Measurements from ENCODE around the gene ERH.

- TF ChIP-seq RAD21 (IDR thresholded peaks at IDR 0.05; ENCODE audit: low read depth) (no peak), TAF1 (IDR thresholded peaks at IDR 0.05; ENCODE audit: low read depth) (no peak), EP300 (IDR thresholded peaks at IDR 0.05; ENCODE audit: borderline replicate concordance) (no peak), MAX (IDR thresholded peaks at IDR 0.05) (no peak), YY1 (IDR thresholded peaks at IDR 0.05; ENCODE audit: low read depth) (no peak), CREB1 (IDR thresholded peaks at IDR 0.05; ENCODE audit: low read depth) (no peak), CEBPB (IDR thresholded peaks at IDR 0.05) (no peak)
Measured at GRCh38 chr14:69430306-69430939, 32.3 kb upstream of the ERH start.
